Epithelial cell of prostate (primary cell): ENCODE data around the gene PHACTR3.

Experiments used
- DNase-seq: peaks from one replicate; pipeline ENCODE4 v3.0.0-alpha.2; 2011; ENCODE audit warnings: low read depth, low spot score
- H3K27ac ChIP-seq: fragments of 450-650 bp; 2 replicates; pipeline ENCODE4 v1.5.1; 2017; ENCODE audit warnings: mild to moderate bottlenecking

Gene PHACTR3

DNA sequence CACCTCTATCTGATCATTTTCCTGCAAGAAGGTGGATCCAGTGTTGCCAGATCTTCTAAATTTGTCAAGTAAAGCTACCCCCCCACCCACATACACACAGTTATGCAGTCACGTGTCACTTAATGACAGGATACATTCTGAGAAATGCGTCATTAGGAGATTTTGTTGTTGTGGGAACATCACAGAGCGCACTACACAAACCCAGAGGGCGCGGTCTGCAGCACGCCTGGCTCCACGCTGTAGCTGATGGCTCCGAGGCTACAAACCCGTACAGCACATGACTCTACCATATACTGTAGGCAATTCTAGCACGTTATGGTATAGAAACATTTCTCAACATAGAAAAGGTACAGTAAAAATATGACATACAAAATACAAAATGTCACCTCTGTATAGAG, 202.2 kb downstream of the PHACTR3 start:
- DNase-seq: no peak
- H3K27ac ChIP-seq: no peak overlapping the region

DNA sequence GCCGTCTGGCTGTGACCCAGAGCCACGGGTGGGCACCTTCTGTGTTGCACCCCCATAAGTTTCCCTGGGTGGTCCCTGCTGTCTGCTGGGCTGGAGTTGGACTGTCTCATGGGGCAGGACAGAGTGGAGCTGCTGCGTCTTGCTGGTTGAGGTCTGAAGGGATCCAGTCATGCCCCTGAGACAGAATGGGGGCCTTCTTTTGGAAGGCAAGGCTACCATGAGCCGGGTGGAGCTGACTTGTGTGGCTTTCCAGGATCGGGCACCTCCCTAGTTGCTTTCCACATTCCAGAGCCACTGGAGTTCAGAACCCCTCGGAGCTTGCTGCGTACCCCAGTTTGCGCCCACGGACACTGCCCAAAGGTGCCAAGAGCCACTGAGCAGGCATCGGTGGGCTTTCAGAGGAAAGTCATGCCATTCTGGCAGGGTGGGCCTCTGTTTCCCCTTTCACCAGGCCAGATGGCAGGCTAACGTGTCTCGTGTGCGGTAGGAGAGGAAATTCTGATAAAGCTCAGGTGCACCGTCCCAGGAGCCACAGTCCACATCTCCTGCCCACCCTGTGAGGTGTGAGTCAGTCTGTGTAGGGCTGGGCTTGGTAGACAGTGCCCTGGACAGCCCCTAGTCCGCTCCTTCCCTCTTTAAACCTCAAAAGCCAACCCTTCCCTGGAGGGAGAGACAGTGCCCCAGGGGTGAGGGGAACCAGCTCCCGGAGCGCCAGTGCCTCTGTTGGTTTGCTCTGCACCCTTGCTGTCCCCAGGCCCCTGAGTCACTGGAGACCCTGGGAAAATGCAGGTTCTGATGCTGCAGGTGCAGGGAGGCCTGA, 203.8 kb downstream of the PHACTR3 start:
- no peak for DNase-seq
- no peak overlapping the region for H3K27ac ChIP-seq

- DNase-seq: no peak
- H3K27ac ChIP-seq: no peak overlapping the region
Measured at GRCh38 chr20:59808729-59809381, 204.5 kb downstream of the PHACTR3 start.

- H3K27ac ChIP-seq: no peak overlapping the region
- no peak for DNase-seq
Measured at GRCh38 chr20:59809630-59810448, 205.5 kb downstream of the PHACTR3 start.

DNA sequence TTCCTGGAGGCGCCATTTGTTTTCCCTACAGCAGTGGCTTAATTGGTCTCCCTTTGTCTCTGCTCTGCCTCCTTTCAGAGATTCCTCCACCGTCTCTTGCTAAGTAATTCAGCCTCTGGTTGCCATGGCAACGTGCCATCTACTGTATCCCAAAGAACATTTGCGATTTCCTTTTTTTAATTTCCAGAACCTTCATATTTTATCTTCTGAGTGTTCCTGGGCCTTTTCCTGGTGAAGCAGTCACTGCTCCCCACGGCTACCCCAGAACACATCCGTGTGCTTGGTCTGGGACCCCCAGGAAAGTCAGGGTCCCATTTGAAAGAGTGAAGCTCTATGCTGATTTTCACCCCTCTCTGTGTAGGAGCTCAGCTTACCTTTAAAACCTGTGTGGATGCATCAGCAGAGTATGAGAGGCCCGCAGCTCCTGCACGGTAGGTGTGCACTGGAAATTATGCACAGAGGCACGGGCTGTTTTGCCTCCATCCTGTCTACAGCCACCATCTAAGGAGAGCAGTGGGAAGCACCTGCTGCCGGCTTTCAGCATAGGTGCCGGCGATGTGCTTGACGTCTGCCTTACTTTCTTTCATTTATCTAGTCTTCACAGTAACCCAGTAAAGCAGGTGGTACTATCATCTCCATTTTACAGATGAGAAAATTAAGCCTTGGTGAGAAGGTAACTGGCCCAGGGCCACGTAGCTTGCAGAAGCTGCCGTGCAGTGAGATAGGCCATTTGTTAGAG, 206.3 kb downstream of the PHACTR3 start:
- no peak for DNase-seq
- H3K27ac ChIP-seq: no peak overlapping the region

DNA sequence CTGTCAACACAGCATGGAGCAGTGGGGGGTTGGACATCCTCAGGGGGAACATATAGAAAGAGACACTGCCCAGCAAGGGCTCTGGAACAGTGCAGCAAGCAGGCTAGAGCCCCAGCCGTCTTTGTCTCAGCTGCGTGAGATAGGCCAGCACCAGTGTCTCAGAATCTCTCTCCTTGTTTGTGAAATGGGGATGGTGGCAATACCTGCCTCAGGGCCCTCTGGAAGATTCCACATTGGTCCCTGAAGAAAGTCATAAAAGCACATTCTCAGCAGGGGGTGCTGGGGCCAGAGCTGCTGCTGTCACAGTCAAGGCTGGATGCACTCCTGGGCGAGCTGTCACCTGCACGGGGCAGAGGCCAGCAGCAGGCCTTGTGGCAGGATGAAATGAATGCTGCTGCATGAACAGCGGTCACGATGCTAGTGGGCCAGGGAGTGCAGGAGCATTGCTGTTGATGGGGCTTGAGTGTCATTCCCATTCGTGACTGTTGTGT, 207.4 kb downstream of the PHACTR3 start:
- no peak for DNase-seq

GRCh38 chr20:59812286-59813125, 208.2 kb downstream of the PHACTR3 start:
- DNase-seq: no peak
- H3K27ac ChIP-seq: no peak overlapping the region

More for the DNA sequence above, 207.4 kb downstream of the PHACTR3 start:
- no peak overlapping the region for H3K27ac ChIP-seq

DNA sequence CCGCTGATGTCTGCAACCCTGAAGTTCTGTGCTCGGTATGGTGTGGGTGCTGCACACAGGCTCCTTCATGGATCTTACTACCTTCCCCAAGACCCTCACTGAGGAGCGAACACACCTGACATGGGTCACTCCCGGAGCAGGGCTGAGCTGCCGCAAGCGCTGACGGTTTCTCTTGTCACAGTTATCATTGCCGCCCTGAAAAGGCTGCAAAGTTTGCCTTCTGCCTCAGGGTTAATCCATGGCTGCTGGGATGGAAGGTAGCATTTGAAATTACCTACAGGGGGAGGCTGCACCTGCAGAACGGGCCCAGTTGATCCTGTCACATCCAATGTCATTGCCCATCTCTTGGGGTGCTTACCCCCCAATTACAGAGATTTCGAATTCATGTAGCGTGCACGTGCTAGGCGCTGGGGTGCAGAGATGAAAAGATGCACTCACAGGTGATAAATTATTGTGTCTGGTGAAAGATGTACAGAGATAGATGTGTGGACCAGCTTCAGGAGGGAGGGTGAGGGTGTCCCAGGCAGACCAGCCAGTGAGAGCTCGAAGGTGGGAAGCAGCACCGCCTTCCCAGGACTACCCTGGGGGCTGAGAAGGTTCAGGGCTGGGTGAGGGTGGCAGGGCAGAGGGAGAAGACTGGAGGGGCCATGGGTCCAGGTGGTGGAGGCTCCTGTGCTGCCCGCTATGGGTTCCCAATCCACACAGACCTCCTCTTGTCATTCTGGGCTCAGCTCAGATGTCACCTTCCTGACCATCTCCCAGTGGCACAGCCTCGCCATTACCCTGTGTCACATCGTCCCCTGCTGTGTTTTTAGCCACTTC, 209.0 kb downstream of the PHACTR3 start:
- H3K27ac ChIP-seq: no peak overlapping the region
- DNase-seq: no peak

GRCh38 chr20:59813948-59814839, 209.9 kb downstream of the PHACTR3 start:
- no peak for DNase-seq
- H3K27ac ChIP-seq: no peak overlapping the region

- no peak overlapping the region for H3K27ac ChIP-seq
- no peak for DNase-seq
Measured at GRCh38 chr20:59814840-59815340, 210.6 kb downstream of the PHACTR3 start.

GRCh38 chr20:59816146-59816738, 211.9 kb downstream of the PHACTR3 start:
- no peak overlapping the region for H3K27ac ChIP-seq
- no peak for DNase-seq

GRCh38 chr20:59817406-59817805, 213.1 kb downstream of the PHACTR3 start:
- H3K27ac ChIP-seq: no peak overlapping the region
- DNase-seq: no peak

DNA sequence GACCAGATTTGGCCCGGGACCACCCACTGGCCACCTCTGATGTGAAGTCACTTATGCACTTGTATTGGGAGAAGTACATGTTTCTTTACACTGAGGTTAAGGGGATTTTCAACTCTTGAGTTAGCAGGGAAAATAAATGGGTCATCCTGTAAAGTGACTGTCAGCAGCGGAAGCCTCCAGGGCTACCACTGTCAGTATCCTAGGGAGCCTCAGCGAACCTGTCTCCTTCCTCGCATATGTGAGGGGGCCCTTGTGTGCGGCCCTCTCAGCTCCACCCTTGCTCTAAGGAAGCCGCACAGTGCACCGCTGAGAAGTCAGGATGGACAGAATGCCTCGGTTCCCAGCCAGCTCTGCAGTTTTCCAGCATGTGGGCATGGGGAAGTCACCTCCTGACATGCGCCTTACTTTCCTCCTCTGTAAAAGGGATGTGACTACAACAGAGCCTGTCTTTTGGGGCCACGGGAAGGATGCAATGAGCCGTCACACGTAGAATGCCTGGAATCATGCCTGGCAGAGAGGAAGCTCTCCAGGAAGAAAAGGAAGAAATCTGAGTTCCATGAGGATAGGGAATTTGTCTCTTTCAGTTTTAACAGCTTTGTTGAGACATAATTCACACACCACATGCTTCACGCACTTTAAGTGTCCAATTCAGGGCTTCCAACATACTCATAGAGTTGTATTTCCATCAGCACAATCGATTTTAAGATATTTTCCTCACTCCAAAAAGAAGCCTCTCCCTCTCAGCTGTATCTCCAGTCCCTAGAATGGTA, 213.7 kb downstream of the PHACTR3 start:
- no peak overlapping the region for H3K27ac ChIP-seq
- DNase-seq: no peak

DNA sequence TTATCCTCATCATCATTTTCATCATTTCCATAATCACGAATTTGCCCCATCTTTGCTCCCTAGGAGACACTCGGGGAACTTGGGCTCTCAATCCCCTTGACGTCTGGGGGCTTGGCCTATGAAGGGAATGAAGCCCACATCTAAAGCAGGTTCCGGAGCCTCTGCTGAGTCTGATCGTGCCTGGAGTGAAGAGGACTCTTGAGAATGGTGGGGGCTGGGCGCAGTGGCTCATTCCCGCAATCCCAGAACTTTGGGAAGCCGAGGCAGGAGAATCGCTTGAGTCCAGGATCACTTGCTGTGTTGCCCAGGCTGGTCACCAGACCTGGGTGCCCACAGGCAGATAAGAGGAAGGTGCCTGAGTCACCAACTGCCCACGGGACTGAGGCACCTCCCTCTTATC, 214.6 kb downstream of the PHACTR3 start:
- H3K27ac ChIP-seq: no peak overlapping the region
- DNase-seq: no peak

DNA sequence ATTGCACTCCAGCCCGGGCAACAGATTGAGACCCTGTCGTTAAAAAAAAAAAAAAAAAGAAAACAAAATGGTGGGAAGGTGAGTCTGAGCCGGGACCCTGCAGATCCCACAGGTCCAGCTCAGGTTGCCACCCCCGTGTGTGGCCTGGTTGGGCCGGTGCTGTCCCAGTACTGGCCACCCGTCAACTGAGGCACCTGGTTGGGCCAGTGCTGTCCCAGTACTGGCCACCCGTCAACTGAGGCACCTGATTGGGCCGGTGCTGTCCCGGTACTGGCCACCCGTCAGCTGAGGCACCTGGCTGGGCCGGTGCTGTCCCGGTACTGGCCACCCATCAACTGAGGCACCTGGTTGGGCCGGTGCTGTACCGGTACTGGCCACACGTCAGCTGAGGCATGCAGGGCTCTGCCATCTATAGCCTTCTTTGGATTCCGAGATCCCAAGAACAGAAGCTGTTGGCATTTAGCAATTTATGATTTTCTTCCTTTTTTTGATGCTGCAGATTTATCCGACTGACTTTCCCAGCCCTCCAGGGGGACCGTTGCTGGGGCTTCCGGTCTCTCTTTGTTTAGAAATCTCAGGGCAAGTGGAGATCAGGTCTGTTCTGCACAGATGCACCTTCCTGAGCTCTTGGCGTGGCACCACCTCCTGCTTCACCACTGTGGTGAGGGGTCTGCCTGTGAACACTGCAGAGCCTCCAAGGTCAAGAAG, 215.3 kb downstream of the PHACTR3 start:
- H3K27ac ChIP-seq: no peak overlapping the region
- DNase-seq: no peak
